H9 (cell line): Measurements from ENCODE around the gene STAMBP. TPM values are rescaled to one million over a fixed set of nuclear protein-coding genes. Genes with fewer than 3 reads are reported as not detected.

Experiments
- DNase-seq: peaks from one replicate; pipeline ENCODE4 v3.0.0-alpha.2; 2017
- H2AFZ ChIP-seq: one replicate; pipeline ENCODE4 v1.6.1; 2013; ENCODE audit warnings: mild to moderate bottlenecking, low read length, control low read depth, moderate library complexity
- H2AK5ac ChIP-seq: 2 replicates; pipeline ENCODE4 v1.6.1; 2013; ENCODE audit warnings: low read length, control low read depth, mixed read lengths; ENCODE audit not compliant: insufficient read length
- H2BK120ac ChIP-seq: one replicate; pipeline ENCODE4 v1.6.1; 2013; ENCODE audit warnings: low read depth, mild to moderate bottlenecking, low read length, control low read depth, inconsistent platforms; ENCODE audit not compliant: poor library complexity, severe bottlenecking
- H2BK12ac ChIP-seq: 2 replicates; pipeline ENCODE4 v1.6.1; 2013; ENCODE audit warnings: low read length, control low read depth, mixed read lengths, low read depth; ENCODE audit not compliant: insufficient read length
- H2BK15ac ChIP-seq: 2 replicates; pipeline ENCODE4 v1.6.1; 2013; ENCODE audit warnings: low read depth, low read length, control low read depth
- H2BK20ac ChIP-seq: one replicate; pipeline ENCODE4 v1.6.1; 2013; ENCODE audit warnings: low read depth, mild to moderate bottlenecking, low read length, control low read depth, inconsistent platforms; ENCODE audit not compliant: poor library complexity, severe bottlenecking
- H2BK5ac ChIP-seq: 2 replicates; pipeline ENCODE4 v1.6.1; 2013; ENCODE audit warnings: low read length, control low read depth, mixed read lengths; ENCODE audit not compliant: insufficient read length
- H3K14ac ChIP-seq: 2 replicates; pipeline ENCODE4 v1.6.1; 2013; ENCODE audit warnings: low read length, control low read depth; ENCODE audit not compliant: insufficient read depth
- H3K18ac ChIP-seq: 2 replicates; pipeline ENCODE4 v1.6.1; 2013; ENCODE audit warnings: low read depth, mild to moderate bottlenecking, mixed read lengths, low read length, control low read depth; ENCODE audit not compliant: insufficient read length
- H3K23ac ChIP-seq: 2 replicates; pipeline ENCODE4 v1.6.1; 2013; ENCODE audit warnings: low read length, control low read depth, mixed read lengths, low read depth; ENCODE audit not compliant: insufficient read length
- H3K23me2 ChIP-seq: 2 replicates; pipeline ENCODE4 v1.6.1; 2013; ENCODE audit warnings: low read depth, mild to moderate bottlenecking, mixed read lengths, low read length, control low read depth; ENCODE audit not compliant: insufficient read length, poor library complexity, severe bottlenecking
- H3K27ac ChIP-seq: 2 replicates; pipeline ENCODE4 v1.5.1; 2013; ENCODE audit warnings: low read length, control low read depth, mixed read lengths, low read depth; ENCODE audit not compliant: insufficient read length
- H3K27me3 ChIP-seq: 2 replicates; pipeline ENCODE4 v1.6.1; 2013; ENCODE audit warnings: low read length, control low read depth, inconsistent platforms; ENCODE audit not compliant: insufficient read depth
- H3K4ac ChIP-seq: 2 replicates; pipeline ENCODE4 v1.6.1; 2013; ENCODE audit warnings: low read depth, mild to moderate bottlenecking, control low read depth, inconsistent platforms, low read length, moderate library complexity
- H3K4me1 ChIP-seq: 2 replicates; pipeline ENCODE4 v1.6.1; 2013; ENCODE audit warnings: low read length, control low read depth, inconsistent platforms; ENCODE audit not compliant: insufficient read depth
- H3K4me2 ChIP-seq: 2 replicates; pipeline ENCODE4 v1.6.1; 2013; ENCODE audit warnings: low read length, control low read depth, mixed read lengths; ENCODE audit not compliant: insufficient read length, insufficient read depth
- H3K56ac ChIP-seq: 2 replicates; pipeline ENCODE4 v1.6.1; 2013; ENCODE audit warnings: low read depth, mild to moderate bottlenecking, mixed read lengths, low read length, control low read depth; ENCODE audit not compliant: insufficient read length
- H3K79me1 ChIP-seq: 2 replicates; pipeline ENCODE4 v1.6.1; 2013; ENCODE audit warnings: low read depth, mild to moderate bottlenecking, moderate library complexity, low read length, control low read depth, inconsistent platforms; ENCODE audit not compliant: insufficient read depth, poor library complexity, severe bottlenecking
- H3K79me2 ChIP-seq: 2 replicates; pipeline ENCODE4 v1.6.1; 2013; ENCODE audit warnings: low read length, control low read depth, inconsistent platforms; ENCODE audit not compliant: insufficient read depth
- H3K9ac ChIP-seq: 2 replicates; pipeline ENCODE4 v1.6.1; 2013; ENCODE audit warnings: low read length, control low read depth, mixed read lengths; ENCODE audit not compliant: insufficient read length; ENCODE audit errors: extremely low read depth
- H3K9me3 ChIP-seq: one replicate; pipeline ENCODE4 v1.6.1; 2013; ENCODE audit warnings: low read depth, low read length, inconsistent platforms; ENCODE audit not compliant: control insufficient read depth
- H3T11ph ChIP-seq: one replicate; pipeline ENCODE4 v1.6.1; 2013; ENCODE audit warnings: mild to moderate bottlenecking, low read length, control low read depth, inconsistent platforms
- H4K20me1 ChIP-seq: one replicate; pipeline ENCODE4 v1.6.1; 2013; ENCODE audit not compliant: control insufficient read depth, insufficient read length, insufficient read depth
- H4K5ac ChIP-seq: 2 replicates; pipeline ENCODE4 v1.6.1; 2013; ENCODE audit warnings: low read depth, mild to moderate bottlenecking, mixed read lengths, low read length, control low read depth; ENCODE audit not compliant: insufficient read length
- H4K8ac ChIP-seq: replicated peaks from 2 replicates; pipeline ENCODE4 v1.6.1; 2013; ENCODE audit warnings: low read length, control low read depth, mixed read lengths, low read depth; ENCODE audit not compliant: insufficient read length
- H4K91ac ChIP-seq: 2 replicates; pipeline ENCODE4 v1.6.1; 2013; ENCODE audit warnings: low read depth, mild to moderate bottlenecking, moderate library complexity, mixed read lengths, low read length, control low read depth; ENCODE audit not compliant: insufficient read length
- H3K27ac Mint-ChIP-seq, 3 experiments: 2 replicates in 2 of 3; 3 replicates in 1 of 3; pipeline ENCODE4 v1.8.0; 2020 to 2021; ENCODE audit warnings: mixed read lengths in 3 of 3, mild to moderate bottlenecking in 1 of 3, moderate library complexity in 1 of 3
- H3K27me3 Mint-ChIP-seq: 2 replicates; pipeline ENCODE4 v1.8.0; 2021; ENCODE audit warnings: low read depth, mild to moderate bottlenecking, moderate library complexity, mixed read lengths
- H3K36me3 Mint-ChIP-seq, 3 experiments: 2 replicates in 2 of 3; 3 replicates in 1 of 3; pipeline ENCODE4 v1.8.0; 2020 to 2021; ENCODE audit warnings: low read depth in 3 of 3, mixed read lengths in 3 of 3; ENCODE audit not compliant: insufficient read depth in 1 of 3
- H3K4me1 Mint-ChIP-seq, 2 experiments: 2 replicates each; pipeline ENCODE4 v1.8.0; 2020; ENCODE audit warnings: mixed read lengths in 2 of 2
- H3K4me3 Mint-ChIP-seq, 2 experiments: 2 replicates in 1 of 2; 3 replicates in 1 of 2; pipeline ENCODE4 v1.8.0; 2020 to 2021; ENCODE audit warnings: mild to moderate bottlenecking in 2 of 2, mixed read lengths in 2 of 2, moderate library complexity in 1 of 2
- H3K9me3 Mint-ChIP-seq, 2 experiments: 2 replicates in 1 of 2; 3 replicates in 1 of 2; pipeline ENCODE4 v1.8.0; 2020; ENCODE audit warnings: mild to moderate bottlenecking in 2 of 2, mixed read lengths in 2 of 2, moderate library complexity in 1 of 2
- CTCF ChIP-seq: fragments of 200-600 bp; sonication (generic); conservative IDR thresholded peaks from 3 replicates; pipeline ENCODE4 v1.8.0; 2021; ENCODE audit warnings: antibody characterized with exemption, mild to moderate bottlenecking
- WGBS: extraction: QIAGEN DNeasy Blood & Tissue Kit; methylation state at CpG from one replicate; pipeline ENCODE4 v1.1.7; 2013; ENCODE audit warnings: missing lambda C conversion rate, low lambda C conversion rate, mixed read lengths; ENCODE audit not compliant: insufficient read length; ENCODE audit errors: extremely low coverage; 5-methylcytosine and 5-hydroxymethylcytosine counted together
- total RNA-seq: library from RNA; stranded (reverse); gene quantifications from 2 replicates; pipeline ENCODE4 v1.2.1, GENCODE V29; 2021

The STAMBP gene
- total RNA-seq, 1 experiment from 2014 or later: 45.5 TPM

GRCh38 chr2:73818296-73818695 lies 10.5 kb upstream of the STAMBP start:
- Mint-ChIP-seq H3K36me3 (no peaks in the 10 kb centered on the region), H3K27me3 (peaks cover 41% of the 10 kb centered on the region)
- no peak overlapping the region for H2BK15ac ChIP-seq

More at GRCh38 chr2:73818296-73818695, 10.5 kb upstream of the STAMBP start:
- Histone ChIP-seq H3K23me2 (no peaks in the 10 kb centered on the region), H3K18ac (no peak overlapping the region), H3K14ac (no peak overlapping the region), H2BK12ac (no peak overlapping the region), H3K4me1 (no peaks in the 10 kb centered on the region; the same call in 1 of the 2 replicates), H2BK5ac (no peak overlapping the region), H3K9me3 (no peaks in the 10 kb centered on the region), H3K4me2 (no peak overlapping the region), H2AK5ac (no peak overlapping the region), H3T11ph (no peak overlapping the region), H3K56ac (no peak overlapping the region), H3K4ac (no peak overlapping the region), H4K20me1 (no peaks in the 10 kb centered on the region), H3K79me2 (no peaks in the 10 kb centered on the region), H3K79me1 (no peaks in the 10 kb centered on the region), H3K27ac (no peak overlapping the region), H4K5ac (no peak overlapping the region), H3K9ac (no peak overlapping the region), H4K8ac (no peak overlapping the region), H3K23ac (no peak overlapping the region), H4K91ac (no peak overlapping the region), H2BK20ac (no peak overlapping the region), H2BK120ac (no peak overlapping the region), H3K27me3 (no peaks in the 10 kb centered on the region; the same call in 1 of the 2 replicates), H2AFZ (no peak overlapping the region)
- H3K27ac Mint-ChIP-seq: no peak overlapping the region
- no peak overlapping the region for H3K4me3 Mint-ChIP-seq
- no peaks in the 10 kb centered on the region for H3K9me3 Mint-ChIP-seq
- no peak for TF ChIP-seq CTCF
- WGBS: no CpG with 5 or more reads among the region's 18 CpGs
- no peak for DNase-seq
- H3K4me1 Mint-ChIP-seq: peaks cover 4 to 8% of the 10 kb centered on the region in 2 experiments
